T-helper 9 cell (primary cell): ENCODE results near the gene B4GALNT4.
"Not testable (repeated sequence)": the region's sequence is repeated elsewhere in the genome, so short reads cannot be mapped to it uniquely, and the experiment has no call there.

Source experiments
- DNase-seq: peaks from one replicate; pipeline ENCODE4 v3.0.0-alpha.2; 2020

The B4GALNT4 gene

DNA sequence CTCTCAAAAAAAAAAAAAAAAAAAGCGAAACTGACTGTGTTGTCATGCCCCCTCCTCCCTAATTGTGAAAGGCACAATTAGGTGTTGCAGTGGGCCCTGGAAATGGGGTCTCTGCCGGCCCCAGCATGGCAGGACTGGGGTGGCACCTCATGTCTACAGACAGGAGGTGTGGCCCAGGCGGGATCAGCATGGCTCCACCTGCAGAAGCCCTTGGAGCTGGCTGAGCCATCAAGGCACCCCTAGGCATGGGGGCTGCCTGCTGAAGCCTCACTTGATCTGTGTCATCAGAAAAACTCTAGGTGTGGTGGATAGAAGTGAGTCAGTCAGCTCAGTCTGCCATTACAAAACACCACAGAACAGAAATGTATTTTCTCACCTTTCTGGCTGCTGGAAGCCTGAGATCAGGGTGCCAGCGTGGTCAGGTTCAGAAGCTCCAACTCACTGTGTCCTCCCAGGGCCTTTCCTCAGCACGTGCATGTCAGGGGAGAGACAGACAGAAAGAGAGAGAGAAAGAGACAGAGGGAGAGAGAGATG is 10.1 kb upstream of the B4GALNT4 start:
- DNase-seq: no peak

DNA sequence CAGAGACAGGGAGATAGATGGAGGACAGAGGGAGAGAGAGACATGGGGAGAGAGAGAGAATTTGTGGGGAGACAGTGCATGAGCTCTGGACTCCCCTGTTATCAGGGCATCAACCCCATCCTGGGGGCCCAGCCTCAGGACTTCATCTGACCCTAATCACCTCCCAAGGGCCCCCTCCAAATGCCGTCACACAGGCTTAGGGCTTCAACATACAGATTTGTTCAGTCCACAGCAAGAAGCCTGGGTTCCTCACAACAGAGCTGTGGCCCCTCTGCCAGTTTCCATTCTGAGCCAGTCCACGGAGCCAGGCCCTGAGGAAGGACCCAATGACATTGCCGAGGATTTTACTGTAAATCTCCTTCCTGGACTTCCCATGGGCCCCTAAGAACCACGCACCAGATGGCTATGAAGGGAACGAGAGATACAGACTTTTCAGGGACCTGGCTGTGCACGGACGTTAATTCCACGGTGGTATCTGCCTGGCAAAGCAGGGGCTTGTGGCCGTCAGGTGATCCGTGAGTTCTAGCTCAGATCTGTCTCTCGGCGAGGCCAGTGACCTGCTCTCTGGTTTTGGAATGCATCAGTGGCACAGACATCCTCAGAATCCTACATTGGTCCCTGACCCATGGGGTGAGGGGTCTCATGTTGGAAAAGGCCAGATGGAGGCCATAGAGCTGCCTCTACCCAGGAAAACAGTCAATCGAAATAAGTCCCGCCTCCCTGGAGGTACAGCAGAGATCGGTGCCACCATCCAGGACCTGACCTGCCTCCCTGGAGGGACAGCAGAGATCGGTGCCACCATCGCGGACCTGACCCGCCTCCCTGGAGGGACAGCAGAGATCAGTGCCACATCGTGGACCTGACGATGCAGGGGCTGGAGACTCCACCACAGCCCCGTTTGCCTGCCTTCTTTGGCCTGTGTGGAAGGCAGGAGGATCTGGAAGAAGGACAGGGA is 8.7 kb upstream of the B4GALNT4 start:
- DNase-seq: no peak

DNA sequence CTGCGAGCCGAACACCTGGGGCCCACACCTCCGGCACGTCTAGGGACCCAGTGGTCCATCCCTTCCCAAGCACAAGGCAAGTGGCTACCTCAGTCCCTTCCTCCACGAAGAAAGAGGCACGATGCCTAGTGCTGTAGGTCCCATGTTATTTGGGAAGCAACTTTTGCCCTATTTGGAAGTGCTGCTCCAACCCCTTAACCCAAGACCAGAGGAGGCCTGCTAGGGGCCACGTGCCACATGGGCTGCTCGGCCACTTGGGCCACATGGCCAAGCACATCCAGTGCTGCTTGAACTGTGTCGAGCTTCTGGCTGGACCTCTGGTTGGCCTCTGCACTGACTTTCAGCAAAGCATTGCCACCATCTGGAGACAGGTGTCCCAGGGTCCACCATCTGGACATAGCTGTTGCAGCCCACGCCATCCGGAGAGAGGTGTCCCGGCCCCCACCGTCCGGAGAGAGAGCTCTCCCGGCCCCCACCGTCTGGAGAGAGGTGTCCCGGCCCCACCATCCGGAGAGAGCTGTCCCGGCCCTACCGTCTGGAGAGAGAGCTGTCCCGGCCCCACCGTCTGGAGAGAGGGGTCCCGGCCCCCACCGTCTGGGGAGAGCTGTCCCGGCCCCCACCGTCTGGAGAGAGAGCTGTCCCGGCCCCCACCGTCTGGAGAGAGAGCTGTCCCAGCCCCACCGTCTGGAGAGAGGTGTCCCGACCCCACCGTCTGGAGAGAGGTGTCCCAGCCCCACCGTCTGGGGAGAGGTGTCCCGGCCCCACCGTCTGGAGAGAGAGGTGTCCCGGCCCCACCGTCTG is 6.5 kb upstream of the B4GALNT4 start:
- DNase-seq: no peak

DNA sequence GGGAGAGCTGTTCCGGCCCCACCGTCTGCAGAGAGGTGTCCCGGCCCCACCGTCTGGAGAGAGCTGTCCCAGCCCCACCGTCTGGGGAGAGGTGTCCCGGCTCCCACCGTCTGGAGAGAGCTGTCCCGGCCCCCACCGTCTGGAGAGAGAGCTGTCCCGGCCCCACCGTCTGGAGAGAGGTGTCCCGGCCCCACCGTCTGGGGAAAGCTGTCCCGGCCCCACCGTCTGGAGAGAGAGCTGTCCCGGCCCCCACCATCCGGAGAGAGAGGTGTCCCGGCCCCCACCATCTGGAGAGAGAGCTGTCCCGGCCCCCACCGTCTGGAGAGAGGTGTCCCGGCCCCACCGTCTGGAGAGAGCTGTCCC is 5.9 kb upstream of the B4GALNT4 start:
- DNase-seq: not testable (repeated sequence)

DNA sequence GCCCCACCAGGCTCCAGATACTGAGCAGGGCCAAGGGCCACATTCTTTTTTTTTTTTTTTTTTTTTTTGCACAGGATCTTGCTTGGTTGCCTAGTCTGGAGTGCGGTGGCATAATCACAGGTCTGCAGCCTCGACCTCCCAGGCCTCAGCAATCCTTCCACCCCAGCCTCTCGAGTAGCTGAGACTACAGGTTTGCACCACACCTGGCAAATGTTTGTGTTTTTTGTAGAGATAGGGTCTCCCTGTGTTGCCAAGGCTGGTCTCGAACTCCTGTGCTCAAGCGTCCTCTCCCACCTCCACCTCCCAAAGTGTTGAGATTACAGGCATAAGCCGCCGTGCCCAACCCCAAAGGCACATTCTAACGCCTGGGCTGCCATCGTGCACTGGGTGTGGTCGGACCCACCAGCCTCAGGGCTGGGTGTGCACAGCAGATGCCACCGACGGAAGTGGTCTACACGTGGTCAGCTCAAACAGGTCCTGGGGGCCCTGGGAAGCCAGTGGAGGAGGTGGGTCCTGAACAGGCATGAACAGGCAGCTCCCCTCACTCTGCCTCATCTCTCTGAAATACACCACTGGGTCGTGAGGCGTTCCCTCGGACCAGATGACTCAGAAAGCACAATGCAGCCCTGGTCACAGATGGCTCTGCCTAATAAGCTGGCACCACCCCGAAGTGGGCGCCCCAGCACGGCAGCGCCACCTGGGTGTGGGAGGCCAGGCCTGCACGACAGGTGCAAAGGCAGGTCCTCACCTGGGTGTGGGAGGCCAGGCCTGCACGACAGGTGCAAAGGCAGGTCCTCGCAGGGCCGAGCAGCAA is 5.1 kb upstream of the B4GALNT4 start:
- DNase-seq: peak; percentile 69

DNA sequence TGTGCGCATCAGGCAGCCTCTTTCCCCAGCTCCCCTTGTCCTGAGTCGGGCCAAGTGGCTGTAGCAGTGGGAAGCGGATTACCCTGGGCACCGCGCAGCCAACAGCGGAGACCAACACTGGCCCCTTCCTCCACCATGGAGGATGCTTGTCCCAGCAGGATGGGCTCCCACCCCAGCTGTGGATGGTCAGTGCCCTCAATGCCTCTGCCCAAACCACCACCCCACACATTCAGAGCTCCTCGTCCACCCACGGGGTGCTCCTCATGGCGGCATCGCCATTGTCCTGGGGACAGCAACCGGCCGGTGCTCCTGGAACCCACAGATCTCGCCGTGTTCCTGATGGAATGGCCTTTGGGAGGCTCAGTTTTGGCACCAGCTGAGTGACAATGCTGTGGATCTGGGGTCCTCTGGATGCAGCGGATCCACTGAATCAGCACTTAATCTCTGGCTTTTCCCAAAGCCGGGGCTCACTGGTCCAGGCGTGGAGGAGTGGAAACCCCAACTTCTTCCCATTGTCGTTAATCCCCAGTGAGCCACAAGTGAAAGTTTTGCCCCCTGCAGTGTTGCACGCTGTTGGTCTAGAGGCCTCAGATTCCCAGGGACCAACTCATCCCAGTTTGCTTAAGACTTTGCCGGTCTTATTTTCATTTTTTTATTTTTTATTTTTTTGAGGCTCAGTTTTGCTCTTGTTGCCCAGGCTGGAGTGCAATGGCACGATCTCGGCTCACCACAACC is 4.1 kb upstream of the B4GALNT4 start:
- DNase-seq: no peak

DNA sequence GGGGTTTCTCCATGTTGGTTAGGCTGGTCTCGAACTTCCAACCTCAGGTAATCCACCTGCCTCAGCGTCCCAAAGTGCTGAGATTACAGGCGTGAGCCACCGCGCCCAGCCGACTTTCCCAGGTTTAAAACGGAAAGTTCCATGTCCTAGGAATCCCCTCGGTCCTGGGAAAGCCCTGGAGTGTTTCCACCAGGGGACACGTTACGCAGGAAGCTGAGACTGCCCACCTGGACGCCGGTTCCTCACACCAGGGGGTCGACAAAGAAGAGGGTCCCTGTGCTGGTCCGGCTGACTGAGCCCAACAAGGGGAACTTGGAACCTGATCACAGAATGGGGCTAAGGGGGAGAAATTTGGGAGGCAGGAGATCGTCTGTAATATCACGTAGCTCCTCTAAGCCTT is 3.5 kb upstream of the B4GALNT4 start:
- no peak for DNase-seq

DNA sequence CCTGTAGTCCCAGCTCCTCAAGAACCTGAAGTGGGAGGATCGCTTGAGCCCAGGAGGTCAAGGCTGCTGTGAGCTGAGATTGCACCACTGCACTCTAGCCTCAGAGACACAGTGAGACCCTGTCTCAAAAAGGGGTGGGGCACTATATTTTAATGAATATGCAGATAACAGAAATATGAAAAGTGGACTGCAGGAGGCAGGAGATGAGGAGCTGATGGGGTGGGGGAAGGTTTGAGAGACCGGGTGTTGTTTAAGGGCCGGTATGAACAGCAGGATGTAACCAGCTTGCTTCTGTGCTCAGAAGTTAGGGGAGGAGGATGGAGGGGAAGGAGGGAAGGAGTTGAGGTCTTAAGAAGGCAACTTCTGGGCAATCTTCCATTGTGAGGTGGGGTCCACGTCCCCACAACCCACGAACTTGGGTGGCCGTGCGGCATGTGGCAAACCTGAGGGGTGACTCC is 1.3 kb upstream of the B4GALNT4 start:
- DNase-seq: no peak

DNA sequence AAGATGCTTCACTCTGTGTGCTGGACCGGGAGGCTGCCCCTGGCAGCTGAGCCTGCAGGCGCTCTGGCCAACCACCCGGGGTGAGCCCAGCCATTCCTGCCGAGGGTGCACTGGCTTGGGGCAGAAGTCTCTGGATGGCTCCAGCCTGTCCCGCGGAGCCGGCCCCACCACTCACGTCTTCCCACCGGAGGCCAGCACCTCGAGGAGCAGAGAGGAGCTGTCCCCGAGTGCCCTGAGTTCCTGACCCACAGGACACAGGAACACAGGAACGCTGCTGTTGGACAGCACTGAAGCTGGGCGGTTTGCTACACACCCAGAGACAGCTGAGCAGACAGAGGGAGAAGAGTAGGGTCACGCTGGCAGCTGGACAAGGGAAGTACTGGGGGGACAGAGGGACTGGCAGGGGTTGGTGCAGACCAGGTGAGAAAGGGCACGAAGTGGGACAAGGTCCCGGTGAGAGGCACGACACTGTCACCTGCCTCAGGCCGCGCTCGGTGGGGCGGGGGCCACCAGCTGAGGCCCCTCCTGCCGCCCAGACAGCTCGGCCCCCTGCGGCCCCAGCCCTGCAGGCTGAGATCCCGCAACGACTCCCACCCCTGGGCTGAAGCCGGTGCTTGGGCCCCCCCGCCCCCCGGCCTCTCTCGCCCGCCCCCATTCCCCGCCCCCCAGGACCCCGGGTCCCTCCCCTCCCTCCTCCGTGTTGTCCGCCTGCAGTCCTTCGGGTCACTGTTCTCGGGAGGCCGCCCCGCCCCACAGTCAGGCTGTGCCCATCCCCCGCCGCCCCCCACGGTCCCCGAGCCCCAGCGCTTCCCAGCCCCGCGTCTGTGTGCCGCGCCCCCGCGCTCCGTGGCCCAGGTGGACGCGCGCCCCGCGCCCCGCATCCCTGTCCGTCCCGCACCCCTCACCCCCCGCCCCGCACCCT is 624 bp upstream of the B4GALNT4 start:
- no peak for DNase-seq

DNA sequence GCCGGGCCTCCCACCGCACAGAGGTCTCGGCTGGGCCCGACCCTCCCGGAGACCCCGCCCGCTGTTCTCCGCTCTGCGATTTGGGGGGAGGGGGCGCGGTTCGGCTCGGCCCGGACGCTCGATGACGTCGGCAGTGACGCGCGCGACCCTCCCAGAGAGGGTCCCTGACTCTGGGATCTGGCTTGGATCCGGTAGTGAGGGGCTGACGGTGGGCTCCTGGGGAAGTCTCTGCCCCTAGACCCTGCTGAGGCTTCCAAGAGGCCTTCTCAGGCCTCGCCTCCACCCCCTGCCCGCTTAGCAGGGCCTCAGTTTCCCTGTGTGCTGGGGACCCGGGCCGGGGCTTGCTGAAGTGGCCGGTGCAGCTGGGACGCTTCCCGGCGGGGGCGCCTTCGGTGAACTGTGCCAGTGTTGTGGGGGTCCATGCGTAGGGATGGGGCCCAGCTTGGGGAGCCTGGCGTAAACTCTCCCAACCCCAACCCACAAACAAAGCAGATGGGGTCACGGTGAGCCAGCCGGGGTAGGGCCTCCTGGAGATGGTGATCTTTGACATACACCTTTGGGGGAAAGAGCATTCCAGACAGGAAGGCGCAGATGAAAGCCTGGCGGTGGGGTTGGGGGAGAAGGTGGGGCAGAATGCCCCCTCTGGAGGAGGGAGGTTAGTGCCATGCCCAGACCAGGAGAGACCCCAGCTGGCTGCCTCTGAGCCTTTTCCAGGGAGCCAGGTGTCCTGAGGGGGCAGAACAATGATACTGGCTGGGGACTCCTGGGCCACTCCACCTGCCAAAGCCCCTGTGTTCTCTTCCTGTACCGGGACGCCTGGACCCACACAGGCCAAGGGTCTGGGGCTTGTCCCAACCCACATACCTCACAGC is 1.0 kb downstream of the B4GALNT4 start:
- no peak for DNase-seq

DNA sequence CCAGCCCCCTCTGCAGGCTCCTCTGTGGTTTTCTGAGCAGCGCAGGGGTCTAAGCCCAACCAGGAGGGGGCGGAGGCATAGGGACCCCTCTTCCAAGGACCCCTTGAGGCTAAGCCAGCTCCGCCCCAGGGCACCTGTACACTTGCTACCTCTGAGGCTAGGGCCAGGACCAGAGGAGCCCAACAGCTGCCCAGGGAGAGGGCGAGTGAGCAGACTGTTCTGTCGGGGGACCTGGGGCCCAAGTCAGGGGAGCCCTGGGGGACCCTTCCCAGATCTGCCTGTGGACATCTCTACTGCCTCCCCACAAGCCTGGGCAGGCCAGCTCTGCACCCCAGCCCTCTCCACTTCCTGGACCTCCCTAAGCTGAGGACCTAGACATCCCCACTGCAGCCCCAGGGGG is 1.8 kb downstream of the B4GALNT4 start:
- DNase-seq: no peak

DNA sequence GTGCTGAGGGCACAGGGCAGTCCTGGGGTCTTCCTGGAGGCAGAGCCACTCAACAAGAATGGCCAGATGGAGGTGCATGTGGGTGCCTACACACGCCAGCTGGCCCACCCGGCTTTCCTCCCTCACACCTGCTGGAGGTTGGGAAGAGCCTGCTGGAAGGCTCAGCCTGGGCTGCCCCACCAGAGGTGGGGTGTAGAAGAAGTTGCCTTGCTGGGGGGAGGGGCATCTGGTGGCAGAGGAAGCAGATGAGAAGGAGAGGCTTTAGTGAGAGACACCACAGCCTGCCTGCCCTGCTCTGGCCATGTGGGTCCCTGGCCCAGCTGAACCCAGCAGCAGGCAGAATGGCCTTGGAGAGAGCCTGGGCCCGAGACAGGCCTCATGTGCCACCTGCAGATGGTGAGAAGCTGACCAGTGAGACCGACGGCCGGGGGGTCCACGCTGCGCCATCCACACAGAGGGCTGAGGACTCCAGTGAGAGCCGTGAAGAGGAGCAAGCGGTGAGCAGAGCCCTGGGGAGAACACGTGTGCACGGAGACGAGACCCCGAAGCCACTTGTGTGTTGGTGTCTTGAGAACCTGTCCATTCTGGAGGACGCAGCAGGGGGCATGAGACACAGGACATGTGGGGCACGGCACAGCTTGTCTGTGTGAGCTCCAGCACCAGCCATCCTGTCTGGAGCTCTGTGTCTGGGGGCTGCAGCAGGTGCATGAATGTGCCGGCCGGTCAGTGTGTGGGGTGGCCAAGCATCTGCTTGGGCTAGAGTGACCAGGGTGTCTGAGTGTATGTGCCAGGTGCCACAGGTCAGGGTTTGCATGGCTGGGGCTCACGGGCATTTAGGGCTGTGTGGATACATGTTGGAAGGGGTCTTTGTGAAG is 2.7 kb downstream of the B4GALNT4 start:
- DNase-seq: no peak

DNA sequence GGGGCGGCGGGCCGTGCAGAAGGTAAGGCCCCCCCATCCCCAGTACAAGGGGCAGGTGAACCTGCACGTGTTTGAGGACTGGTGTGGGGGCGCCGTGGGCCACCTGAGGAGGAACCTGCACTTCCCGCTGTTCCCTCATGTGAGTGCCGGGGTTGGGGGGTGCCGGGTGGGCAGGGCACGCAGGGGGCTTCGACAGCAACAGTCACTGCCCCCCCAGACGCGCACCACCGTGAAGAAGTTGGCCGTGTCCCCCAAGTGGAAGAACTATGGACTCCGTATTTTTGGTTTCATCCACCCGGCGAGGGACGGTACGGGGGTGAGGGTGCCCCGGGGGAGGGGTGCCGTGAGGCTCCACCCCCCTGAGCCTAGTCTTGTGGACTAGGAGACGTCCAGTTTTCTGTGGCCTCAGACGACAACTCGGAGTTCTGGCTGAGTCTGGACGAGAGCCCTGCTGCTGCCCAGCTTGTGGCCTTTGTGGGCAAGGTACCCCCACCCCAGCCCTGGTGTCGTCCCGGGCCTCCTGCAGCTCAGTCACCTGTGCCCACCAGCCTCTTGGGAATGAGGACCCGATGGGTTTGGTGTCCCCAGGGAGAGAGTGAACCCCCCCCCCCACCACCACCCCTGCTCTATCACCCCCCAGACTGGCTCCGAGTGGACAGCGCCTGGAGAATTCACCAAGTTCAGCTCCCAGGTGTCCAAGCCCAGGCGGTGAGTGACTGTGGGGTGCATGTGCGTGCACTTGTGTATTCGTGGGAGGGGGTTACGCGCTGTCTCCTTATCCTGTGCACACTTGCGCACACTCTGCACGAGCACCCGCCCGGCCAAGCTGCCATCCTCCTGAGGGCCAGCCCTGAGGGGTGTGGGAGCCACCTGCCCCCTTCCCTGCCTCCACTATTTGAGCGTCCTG is 3.8 kb downstream of the B4GALNT4 start:
- DNase-seq: no peak

DNA sequence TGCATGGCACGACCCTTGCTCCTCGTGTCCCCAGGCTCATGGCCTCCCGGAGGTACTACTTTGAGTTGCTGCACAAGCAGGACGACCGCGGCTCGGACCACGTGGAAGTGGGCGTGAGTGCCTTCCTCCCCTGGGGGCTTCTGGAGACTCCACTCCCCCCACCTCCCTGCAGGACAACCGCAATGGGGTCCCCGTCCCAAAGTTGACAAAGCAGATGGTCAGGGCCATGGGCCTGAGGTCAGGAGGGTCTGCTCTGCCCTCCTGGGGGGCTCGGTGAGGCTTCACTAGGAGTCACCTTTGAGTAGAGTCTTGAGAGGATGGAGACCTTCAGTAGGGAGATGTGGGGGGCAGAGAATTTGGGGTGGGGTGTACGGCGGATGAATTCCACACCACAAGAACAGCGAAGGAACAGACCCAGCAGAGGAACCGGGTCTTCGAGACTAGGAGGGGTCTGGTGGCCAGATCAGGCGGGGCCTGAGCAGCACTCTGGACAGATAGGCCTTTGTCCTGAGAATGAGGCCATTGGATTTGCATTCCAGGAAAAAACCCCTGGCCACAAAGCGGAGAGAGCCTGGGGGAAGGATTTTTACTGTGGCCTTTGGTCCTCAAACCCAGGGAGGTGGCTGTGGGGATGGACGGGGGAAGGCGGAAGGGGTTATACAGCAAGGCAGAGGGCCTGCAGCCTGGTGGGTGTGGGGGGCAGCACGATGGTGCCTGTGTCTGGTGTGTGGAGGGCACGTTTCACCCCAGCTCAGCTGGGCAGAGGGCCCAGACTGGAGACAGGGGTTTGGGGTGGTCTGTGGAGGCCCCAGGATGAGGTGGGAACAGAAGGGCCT is 4.6 kb downstream of the B4GALNT4 start:
- no peak for DNase-seq

DNA sequence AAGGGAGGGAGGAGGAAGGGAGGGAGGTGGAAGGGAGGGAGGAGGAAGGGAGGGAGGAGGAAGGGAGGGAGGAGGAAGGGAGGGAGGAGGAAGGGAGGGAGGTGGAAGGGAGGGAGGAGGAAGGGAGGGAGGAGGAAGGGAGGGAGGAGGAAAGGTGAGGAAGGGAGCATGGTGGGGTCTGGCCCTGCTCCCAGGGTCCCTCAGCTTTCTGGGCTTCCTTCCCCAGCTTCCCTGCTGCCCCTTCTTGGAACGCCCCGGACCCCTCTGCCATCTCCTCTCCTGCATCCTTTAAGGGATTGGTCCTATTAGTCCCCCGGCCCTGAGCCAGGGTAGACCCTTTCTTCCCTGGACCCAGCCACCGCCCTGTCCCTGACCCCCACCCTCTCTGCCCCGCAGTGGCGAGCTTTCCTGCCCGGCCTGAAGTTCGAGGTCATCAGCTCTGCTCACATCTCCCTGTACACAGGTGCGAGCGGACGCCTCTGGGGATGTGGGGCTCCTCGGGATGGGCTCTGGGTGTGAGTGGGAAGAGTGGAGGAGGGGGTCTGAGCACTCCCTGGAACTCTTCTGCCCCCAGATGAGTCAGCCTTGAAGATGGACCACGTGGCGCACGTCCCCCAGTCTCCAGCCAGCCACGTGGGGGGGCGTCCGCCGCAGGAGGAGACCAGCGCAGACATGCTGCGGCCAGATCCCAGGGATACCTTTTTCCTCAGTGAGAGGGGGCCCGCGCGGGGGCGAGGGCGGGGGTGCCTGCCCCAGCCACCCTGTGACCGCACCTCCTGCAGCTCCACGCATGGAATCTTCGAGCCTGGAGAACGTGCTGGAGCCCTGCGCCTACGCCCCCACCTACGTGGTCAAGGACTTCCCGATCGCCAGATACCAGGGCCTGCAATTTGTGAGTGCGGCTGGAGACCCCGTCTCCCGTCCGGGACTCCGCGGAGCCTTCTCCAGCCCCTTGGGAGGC is 6.0 kb downstream of the B4GALNT4 start:
- no peak for DNase-seq
